ENCODE data around the gene GRIK4. TPM values are rescaled to one million over a fixed set of nuclear protein-coding genes. Genes with fewer than 3 reads are reported as not detected.

GRIK4 gene
- total and polyA plus RNA-seq, 9 of the 15 experiments (the other 6 are each of a cell fraction or from before 2014, with no cell fraction given) = not detected

DNA sequence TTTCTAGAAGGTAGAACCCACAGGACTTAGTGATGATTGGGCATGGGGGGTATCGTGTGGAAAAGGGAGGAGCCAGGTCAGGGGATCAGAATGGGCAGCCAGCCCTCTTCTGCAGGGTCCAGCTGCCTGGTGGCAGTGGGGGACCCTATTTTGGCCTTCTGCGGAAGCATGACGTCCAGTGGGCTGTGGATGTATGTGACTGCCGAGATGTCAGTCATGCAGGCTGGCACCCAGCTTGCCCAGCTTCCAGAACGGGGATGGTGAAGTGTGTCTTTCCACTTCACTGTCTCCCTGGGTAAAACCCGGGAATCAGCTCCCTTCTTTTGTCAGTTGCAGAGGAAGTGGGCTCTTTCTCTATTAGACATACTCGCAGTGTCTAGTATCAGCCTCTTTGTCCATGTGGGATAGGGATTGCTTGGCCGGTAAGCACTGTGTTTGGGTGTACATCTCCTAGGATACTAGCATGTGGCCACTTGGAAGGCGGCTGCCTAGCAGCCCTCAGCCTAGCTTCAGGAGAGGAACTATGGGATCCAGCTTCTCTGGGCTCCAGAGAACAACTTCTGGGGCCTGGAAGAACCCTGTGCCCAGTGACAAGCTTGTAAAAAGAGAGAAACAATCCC lies 51.4 kb downstream of the GRIK4 start:
- peaks cover 29 to 62% of the 10 kb centered on the region in 2 experiments; a peak in 4 of 5 replicates for H3K27me3 ChIP-seq (ENCODE audit: control insufficient read depth in 2 of 2, insufficient read depth in 2 of 2, low read length in 2 of 2)
- WGBS (ENCODE audit: insufficient coverage, low coverage, missing lambda C conversion rate) = 0% methylated on average over 9 of the region's 9 CpGs
- no peak overlapping the region for H3K4me3 ChIP-seq
- ATAC-seq (no peak), FAIRE-seq (no peak), DNase-seq (ENCODE audit: extremely low read depth in 1 of 4, low spot score in 3 of 4) (no peak)
- ChIA-PET POLR2A (interaction anchor here (1.3 kb wide), 1 partner anchor 19 kb away, joined by 3 read pairs; no protein-coding TSS in a partner anchor), CTCF (ENCODE audit: low intra/inter-chr PET ratio) (no interaction called here)
- H3K9me1 ChIP-seq (ENCODE audit: control insufficient read depth, insufficient read depth, low read length) = no peaks in the 10 kb centered on the region
- no peaks in the 10 kb centered on the region for H3K9me3 ChIP-seq (replicated peaks; ENCODE audit: control insufficient read depth, insufficient read depth, low read depth, low read length)
- no peak for TF ChIP-seq ZNF584 (CRISPR knock-in tag; IDR thresholded peaks at IDR 0.05; ENCODE audit: low read depth)
- TF ChIP-seq RFX1 (IDR thresholded peaks at IDR 0.05) = no peak
- TF ChIP-seq MTA3 (IDR thresholded peaks at IDR 0.05; ENCODE audit: borderline replicate concordance) = no peak
- no peak for TF ChIP-seq TAF15 (IDR thresholded peaks at IDR 0.05; ENCODE audit: low read depth, low read length)
- TF ChIP-seq POLR2G (IDR thresholded peaks at IDR 0.05; ENCODE audit: low read depth, low read length) = no peak
- TF ChIP-seq ARID3A (IDR thresholded peaks at IDR 0.05; ENCODE audit: borderline replicate concordance, low read depth, low read length) = no peak
- TF ChIP-seq CREBBP (IDR thresholded peaks at IDR 0.05; ENCODE audit: low read depth, low read length) = no peak
- H3K79me2 ChIP-seq (ENCODE audit: control insufficient read depth, insufficient read depth, low read length) = no peaks in the 10 kb centered on the region
- in situ Hi-C loops (cut with MboI) = no loop called here
- no peak overlapping the region for H3K27ac ChIP-seq (ENCODE audit: extremely low read depth, low read depth, low read length)
- H3K4me2 ChIP-seq (ENCODE audit: insufficient read depth, low read length) = no peak overlapping the region
- no peaks in the 10 kb centered on the region for H3K36me3 ChIP-seq (ENCODE audit: control insufficient read depth, insufficient read depth, low read length)
- intact Hi-C loops (cut with micrococcal nuclease) = no loop called here
- no TSS peak for BruUV-seq (replicated peaks)
- no peak overlapping the region for H2AFZ ChIP-seq (ENCODE audit: low read depth, low read length)
- no peak overlapping the region for H3K9ac ChIP-seq (ENCODE audit: insufficient read depth in 1 of 2, low read depth in 2 of 2, low read length in 2 of 2)
- peaks cover 0 to 13% of the 10 kb centered on the region in 2 experiments; a peak in 2 of 5 replicates for H3K4me1 ChIP-seq (replicated peaks in 1 of 2; ENCODE audit: control insufficient read depth in 2 of 2, insufficient read depth in 2 of 2, low read length in 2 of 2)
- peaks cover 11% of the 10 kb centered on the region for H4K20me1 ChIP-seq (replicated peaks; ENCODE audit: control insufficient read depth, insufficient read depth, low read length)

Measured in K562 (cell line).